ENCODE measurements around the gene TMEM259. TPM values are rescaled to one million over a fixed set of nuclear protein-coding genes. Genes with fewer than 3 reads are reported as not detected.

TMEM259 gene
- total and polyA plus RNA-seq, 9 of the 15 experiments (the other 6 are each of a cell fraction or from before 2014, with no cell fraction given) = 0.52 to 231 (median 63.6) TPM

- TF ChIP-seq MNT (conservative IDR thresholded peaks at IDR 0.05) = no peak
- no peak for TF ChIP-seq ARID3B (CRISPR knock-in tag; IDR thresholded peaks at IDR 0.05; ENCODE audit: borderline replicate concordance)
- no peak for TF ChIP-seq NFXL1 (CRISPR knock-in tag; IDR thresholded peaks at IDR 0.05)
- no peak for TF ChIP-seq MITF (IDR thresholded peaks at IDR 0.05)
- TF ChIP-seq ETV1 (tag; conservative IDR thresholded peaks at IDR 0.05; ENCODE audit: low read depth) = no peak
- TF ChIP-seq ZFP36 (IDR thresholded peaks at IDR 0.05; ENCODE audit: low read depth, low read length, partially characterized antibody) = peak; percentile 67
- no peak for TF ChIP-seq LARP7 (IDR thresholded peaks at IDR 0.05)
- TF ChIP-seq ZNF311 (CRISPR knock-in tag; IDR thresholded peaks at IDR 0.05) = no peak
- TF ChIP-seq NR3C1 (CRISPR knock-in tag; IDR thresholded peaks at IDR 0.05) = 0 out of 2 replicates have a peak, but pooled peaks have one; percentile 19
- no peak for TF ChIP-seq UBTF (IDR thresholded peaks at IDR 0.05; ENCODE audit: borderline replicate concordance in 1 of 2, low read depth in 2 of 2, low read length in 2 of 2)
- no peak for TF ChIP-seq NFATC3 (IDR thresholded peaks at IDR 0.05)
- TF ChIP-seq ARID4B (CRISPR knock-in tag; IDR thresholded peaks at IDR 0.05) = no peak
- TF ChIP-seq BRD4 (IDR thresholded peaks at IDR 0.05) = no peak
- TF ChIP-seq DPF2 (IDR thresholded peaks at IDR 0.05) = no peak
- TF ChIP-seq CREB1 (IDR thresholded peaks at IDR 0.05) = no peak
- no peak for TF ChIP-seq CREB1 (CRISPR knock-in tag; IDR thresholded peaks at IDR 0.05)
Observed at GRCh38 chr19:1032264-1032867, 11.4 kb upstream of the TMEM259 start (continued).
